Measurements from ENCODE around the gene RASSF7.
A peak's percentile ranks its signal among the peaks of the same experiment; 100 is the strongest.

RASSF7 gene

DNA sequence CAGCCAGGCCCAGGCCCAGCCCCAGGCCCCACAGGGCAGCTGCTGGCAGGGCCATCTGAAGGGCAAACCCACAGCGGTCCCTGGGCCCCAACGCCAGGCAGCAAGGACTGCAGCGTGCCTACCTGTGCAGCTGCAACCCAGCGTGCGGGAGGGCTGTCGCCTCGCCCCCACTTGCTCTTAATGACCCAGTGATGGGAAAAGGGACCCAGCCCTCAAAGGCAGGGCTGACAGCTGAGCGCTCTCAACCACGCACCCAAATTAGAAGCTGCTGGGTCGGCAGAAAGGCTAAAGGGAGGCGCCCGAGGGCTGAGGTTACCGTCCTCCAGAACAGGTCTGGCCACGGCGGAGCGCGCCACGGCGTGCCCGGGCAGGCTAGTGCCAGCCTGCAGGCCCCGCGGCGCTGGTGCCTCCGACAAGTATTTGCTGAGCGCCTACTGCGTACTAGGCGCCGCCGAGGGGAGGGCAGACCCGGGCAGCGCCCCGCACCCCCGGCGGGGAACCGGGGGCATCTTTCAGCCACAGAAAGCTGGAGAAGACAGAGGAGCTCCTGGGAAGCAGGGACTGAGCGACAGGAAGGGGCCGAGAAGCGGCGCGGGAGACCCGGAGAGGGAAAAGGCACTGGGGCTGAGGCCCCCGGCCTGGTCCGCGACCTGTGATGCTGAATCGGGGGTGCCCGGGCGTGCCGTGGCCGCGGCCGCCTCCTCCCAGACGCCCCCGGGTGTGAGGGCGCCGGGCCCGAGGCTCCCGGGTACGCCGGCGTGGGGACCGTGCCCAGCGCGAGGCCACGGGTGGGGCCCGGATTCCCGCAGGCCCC is 26.2 kb upstream of the RASSF7 start:
- TF ChIP-seq CTCF (conservative IDR thresholded peaks at IDR 0.05; ENCODE audit: low read length): no peak
- H3K4me3 ChIP-seq (ENCODE audit: low read length): peak overlapping the region; percentile 72
- peak; percentile 25 for DNase-seq (ENCODE audit: low read depth)

DNA sequence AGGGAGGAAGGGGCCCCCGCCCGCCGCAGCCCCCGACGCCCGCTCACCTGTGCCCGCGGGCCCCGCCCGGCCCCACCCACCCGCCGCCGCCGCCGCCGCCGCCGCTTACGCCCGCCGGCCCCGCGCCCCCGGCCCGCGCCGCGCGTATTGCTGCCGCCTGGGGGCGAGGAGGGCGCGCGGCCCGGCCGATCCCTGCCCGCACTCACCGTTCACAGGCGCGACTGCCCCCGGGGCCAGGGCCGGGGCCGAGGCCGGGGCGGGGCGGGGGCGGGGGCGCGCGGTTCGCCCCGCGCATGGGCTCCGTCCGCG is 25.6 kb upstream of the RASSF7 start:
- TF ChIP-seq CTCF (conservative IDR thresholded peaks at IDR 0.05; ENCODE audit: low read length): no peak
- no peak for DNase-seq (ENCODE audit: low read depth)
- peak overlapping the region; percentile 72 for H3K4me3 ChIP-seq (ENCODE audit: low read length)

- DNase-seq (ENCODE audit: low read depth): peak; percentile 93
- TF ChIP-seq CTCF (conservative IDR thresholded peaks at IDR 0.05; ENCODE audit: low read length): no peak
- H3K4me3 ChIP-seq (ENCODE audit: low read length): peak within 1 kb of the TSS; percentile 72
Measured at GRCh38 chr11:535519-536454, 25.0 kb upstream of the RASSF7 start, which contains the start of gene HRAS. Gene HRAS, minus strand, starts transcription at chr11:535576.

DNA sequence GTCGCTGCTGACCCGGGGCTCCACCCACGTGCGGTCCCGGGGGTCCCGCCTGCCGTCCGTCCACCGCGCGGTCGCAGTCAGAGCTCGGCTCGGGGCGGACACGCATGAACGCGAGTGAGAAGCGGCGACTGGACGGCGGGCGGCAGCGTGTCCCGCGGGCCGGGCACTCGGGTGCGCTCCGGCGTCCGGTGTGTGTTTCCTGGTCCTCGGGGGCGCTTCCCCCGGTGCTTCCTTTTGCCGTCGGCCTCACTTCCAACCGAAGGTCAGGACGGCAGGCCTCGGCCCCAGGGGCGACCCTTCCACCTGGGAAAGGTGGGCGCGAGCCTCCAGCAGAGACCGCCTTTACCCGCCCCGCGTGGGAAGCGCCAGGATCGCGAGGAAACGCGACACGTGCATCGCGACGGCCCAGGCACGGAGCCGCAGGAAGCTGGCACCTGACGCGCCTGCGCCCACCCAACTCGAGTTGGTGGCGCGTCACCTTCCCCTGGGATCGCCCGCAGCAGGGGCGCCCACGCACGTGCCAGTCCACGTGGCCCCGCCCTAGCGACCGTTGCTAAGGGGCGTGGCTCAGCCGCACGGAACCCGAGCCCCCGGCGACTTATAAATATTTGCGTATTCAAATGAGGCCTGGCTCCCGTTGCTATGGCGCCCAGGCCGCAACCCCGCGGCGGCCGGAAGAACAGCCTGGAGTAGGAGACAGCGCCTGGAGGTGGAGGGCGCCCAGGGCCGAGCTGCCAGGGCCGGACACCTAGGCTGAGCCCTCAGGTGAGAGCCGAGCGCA is 23.7 kb upstream of the RASSF7 start, which contains the start of gene LRRC56:
TSS of gene LRRC56 (plus strand) at position 687 of the 781 bp plus-strand sequence. CDS start 3,158 bp downstream, outside the sequence.
- peak; percentile 79 for DNase-seq (ENCODE audit: low read depth)
- H3K4me3 ChIP-seq (ENCODE audit: low read length): peak within 1 kb of the TSS; percentile 38
- no peak for TF ChIP-seq CTCF (conservative IDR thresholded peaks at IDR 0.05; ENCODE audit: low read length)

DNA sequence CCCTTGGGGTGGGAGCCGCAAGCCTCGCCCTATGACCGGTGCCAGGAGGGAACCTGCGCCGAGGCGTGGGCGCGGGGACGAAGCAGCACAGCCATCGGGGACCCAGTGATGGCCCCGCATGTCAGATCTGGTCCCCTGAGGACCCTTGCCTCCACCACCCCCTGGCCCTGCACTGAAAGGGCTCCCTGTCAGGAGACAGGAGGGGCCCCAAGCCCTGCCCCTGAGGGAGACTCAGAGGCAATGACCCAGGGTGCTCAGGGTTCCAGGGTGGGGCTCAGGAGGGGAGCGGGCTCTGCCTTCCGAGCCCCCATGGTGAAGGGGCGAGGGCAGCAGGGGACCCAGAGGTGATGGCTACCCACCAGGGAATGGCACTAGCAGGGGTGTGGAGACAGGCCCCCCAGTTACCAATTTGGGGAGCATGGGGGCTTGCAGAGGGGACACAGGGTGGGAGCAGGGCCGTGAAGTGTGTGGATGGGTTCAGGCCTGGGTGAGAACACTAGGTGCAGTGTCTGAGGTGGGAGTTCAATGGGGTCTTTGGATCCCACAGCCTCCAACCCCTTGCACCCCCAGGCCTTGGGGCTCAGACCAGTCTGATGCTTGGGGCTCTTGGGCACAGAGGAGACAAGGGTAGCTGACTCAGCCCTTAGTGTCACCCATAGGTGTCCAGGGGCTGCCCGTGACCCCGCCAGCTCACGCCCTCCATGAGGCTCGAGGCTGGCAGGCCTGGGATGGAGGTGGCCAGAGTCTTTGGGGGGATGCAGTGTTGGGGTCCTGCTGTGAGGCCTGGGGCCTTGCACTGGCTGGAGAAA is 22.9 kb upstream of the RASSF7 start:
- H3K4me3 ChIP-seq (ENCODE audit: low read length): peak overlapping the region; percentile 38
- TF ChIP-seq CTCF (conservative IDR thresholded peaks at IDR 0.05; ENCODE audit: low read length): no peak
- no peak for DNase-seq (ENCODE audit: low read depth)

- no peak overlapping the region for H3K4me3 ChIP-seq (ENCODE audit: low read length)
- no peak for TF ChIP-seq CTCF (conservative IDR thresholded peaks at IDR 0.05; ENCODE audit: low read length)
- DNase-seq (ENCODE audit: low read depth): no peak
Measured at GRCh38 chr11:538431-539051, 22.2 kb upstream of the RASSF7 start.

All from AG10803 (cell line).